ENCODE results near the gene LUC7L3.
A peak's percentile ranks its signal among the peaks of the same experiment; 100 is the strongest.
"Not testable (repeated sequence)": the region's sequence is repeated elsewhere in the genome, so short reads cannot be mapped to it uniquely, and the experiment has no call there.

LUC7L3 gene

DNA sequence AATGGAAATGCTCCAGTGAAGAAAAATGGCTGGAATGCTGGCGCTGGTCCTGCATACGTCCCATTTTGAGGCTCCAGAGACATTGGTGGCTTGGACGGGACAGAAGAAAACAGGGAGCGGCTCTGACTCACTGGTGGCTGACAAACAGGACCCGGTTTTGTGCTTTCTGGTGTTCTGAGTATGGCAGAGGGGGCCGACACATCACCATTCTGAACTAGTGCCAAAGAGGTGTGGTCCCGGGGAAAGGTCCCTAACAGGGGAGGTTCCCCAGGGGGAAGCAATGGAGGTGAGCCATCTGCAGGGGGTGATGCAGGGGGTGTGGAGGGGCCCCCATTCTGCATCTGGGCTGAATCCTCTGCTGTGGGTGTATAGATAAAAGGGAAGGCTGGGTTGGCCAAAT, 20.0 kb upstream of the LUC7L3 start:
- DNase-seq (ENCODE audit: low read depth in 2 of 2) = peak in 1 of 2 donors; percentile 47
- TF ChIP-seq, protein P1, sequence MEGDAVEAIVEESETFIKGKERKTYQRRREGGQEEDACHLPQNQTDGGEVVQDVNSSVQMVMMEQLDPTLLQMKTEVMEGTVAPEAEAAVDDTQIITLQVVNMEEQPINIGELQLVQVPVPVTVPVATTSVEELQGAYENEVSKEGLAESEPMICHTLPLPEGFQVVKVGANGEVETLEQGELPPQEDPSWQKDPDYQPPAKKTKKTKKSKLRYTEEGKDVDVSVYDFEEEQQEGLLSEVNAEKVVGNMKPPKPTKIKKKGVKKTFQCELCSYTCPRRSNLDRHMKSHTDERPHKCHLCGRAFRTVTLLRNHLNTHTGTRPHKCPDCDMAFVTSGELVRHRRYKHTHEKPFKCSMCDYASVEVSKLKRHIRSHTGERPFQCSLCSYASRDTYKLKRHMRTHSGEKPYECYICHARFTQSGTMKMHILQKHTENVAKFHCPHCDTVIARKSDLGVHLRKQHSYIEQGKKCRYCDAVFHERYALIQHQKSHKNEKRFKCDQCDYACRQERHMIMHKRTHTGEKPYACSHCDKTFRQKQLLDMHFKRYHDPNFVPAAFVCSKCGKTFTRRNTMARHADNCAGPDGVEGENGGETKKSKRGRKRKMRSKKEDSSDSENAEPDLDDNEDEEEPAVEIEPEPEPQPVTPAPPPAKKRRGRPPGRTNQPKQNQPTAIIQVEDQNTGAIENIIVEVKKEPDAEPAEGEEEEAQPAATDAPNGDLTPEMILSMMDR (IDR thresholded peaks at IDR 0.05; ENCODE audit: low read depth, low read length) = no peak
- H3K4me3 ChIP-seq (replicated peaks in 1 of 2; ENCODE audit: low read depth in 2 of 2, low read length in 2 of 2) = no peak overlapping the region

DNA sequence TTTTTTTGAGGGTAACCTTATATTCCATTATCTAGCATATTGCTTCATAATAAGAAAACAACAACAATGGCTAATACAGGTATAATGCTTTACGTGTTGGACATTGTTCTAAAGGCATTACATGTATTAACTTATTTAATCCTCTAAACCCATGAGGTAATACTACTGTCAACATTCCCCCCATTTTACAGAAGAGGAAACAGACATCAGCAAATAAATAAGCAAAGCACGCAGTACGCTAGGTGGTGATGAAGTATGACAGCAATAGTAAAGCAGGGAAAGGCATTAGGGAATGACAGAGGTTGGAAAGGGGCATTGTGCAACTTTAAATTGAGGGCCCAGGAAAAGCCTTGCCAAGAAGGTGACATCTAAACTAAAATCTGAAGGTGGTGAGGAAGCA, 16.2 kb upstream of the LUC7L3 start:
- no peak for DNase-seq (ENCODE audit: low read depth in 2 of 2)
- TF ChIP-seq, protein P1 (IDR thresholded peaks at IDR 0.05; ENCODE audit: low read depth, low read length) = no peak
- H3K4me3 ChIP-seq (replicated peaks in 1 of 2; ENCODE audit: low read depth in 2 of 2, low read length in 2 of 2) = no peak overlapping the region

DNA sequence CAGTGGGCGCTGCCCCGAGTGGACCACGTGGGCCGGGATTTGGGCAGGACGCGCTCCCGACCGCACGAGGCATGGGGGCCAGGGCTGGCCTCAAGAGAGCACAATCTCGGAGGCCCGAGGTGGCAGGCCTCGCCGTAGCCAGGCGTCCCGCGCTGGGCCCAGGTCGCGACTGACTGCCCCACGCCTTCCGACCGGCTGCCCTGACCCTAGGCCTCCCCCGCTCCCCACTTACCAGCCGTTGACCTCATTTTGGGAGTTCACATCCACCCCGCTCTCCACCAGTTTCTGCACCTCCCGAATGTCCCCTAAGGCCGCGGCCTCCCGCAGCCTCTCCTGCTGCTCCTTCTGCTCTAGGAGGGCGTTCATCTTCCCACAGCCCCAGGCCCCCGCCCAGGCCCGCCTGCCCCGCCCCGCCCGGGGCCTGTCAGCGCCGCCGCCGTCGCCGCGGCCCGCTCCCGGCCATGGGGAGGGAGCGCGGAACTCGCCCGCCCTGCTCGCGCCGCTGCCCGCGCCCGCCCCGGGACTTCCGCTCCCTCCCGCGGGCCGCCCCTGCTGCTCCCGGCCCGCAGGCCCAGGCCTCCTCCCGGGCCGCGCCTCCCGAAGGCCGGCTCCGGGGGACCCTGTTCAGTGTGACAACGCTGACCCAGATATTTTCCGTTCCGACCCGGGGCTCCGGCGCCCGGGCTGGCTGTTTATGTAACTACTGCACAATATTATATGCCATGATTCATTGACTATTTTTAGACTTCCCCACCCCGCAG, 11.9 kb upstream of the LUC7L3 start, which contains the start of gene ANKRD40:
TSS of gene ANKRD40 (minus strand) at position 626 of the 761 bp plus-strand sequence. CDS start at position 366, 260 bp downstream.
- peak; percentile 95 to 96 for DNase-seq (ENCODE audit: low read depth in 2 of 2)
- TF ChIP-seq, protein P1 (IDR thresholded peaks at IDR 0.05; ENCODE audit: low read depth, low read length) = no peak
- peak within 1 kb of the TSS; percentile 72 to 87 for H3K4me3 ChIP-seq (replicated peaks in 1 of 2; ENCODE audit: low read depth in 2 of 2, low read length in 2 of 2)

DNA sequence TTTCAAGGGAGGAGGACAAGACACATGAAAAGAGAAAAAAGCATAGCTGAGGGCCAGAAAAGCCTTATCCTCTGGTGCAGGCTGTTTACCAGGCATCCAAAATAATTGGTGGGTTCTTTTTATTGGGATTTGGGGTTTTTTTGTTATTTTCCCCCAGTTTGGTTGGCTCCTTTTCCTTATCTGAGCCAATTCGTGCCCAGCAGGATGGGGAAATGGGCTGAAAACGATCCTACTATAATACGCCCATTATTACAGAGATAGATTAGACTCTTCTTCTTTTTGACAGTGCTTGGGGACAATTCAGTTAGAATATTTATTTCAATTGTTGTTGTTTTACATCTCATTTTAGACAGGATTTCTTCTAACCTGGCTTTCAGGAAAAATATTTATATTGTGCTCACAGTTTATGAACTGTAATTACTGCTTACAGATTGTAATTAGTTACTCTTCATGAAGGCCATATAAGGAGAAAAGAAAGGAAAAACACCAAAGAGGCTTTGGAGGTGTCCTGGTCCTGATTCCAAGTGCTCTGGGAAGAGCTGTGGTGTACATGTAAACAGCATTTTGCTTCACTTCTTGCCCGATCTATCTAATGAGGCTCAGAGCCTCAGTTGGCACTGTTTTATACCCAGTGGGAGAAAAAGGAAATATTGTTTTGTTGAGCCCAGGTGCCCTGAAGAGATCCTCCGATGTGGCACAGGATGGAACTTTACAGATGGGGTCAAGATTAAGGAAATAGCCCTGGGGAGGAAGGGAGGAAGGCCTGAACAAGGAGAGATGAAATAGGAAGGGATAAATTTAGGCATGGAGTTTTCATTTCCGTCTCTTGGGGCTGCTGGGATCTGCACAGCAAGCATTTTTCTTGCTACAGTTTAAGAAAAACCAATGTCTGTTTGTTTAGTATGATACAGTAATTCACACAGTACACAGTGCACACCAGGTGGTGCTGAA, 11.1 kb upstream of the LUC7L3 start:
- DNase-seq (ENCODE audit: low read depth in 2 of 2) = peak; percentile 34 to 43
- peak overlapping the region; percentile 48 to 87 for H3K4me3 ChIP-seq (replicated peaks in 1 of 2; ENCODE audit: low read depth in 2 of 2, low read length in 2 of 2)
- TF ChIP-seq, protein P1 (IDR thresholded peaks at IDR 0.05; ENCODE audit: low read depth, low read length) = no peak

DNA sequence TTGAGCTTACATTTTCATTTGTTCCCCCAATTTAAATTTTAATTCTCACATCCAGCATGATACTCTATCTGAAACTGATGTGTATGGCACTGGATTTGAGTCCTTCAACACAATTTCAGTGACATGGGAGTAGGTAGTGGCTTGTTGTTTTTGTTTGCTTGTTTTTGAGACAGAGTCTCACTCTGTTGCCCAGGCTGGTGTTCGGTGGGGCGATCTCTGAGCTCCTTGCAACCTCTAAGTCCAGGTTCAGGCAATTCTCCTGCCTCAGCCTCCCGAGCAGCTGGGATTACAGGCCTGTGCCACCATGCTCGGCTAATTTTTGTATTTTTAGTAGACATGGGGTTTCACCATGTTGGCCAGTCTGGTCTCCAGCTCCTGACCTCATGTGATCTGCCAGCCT, 10.3 kb upstream of the LUC7L3 start:
- H3K4me3 ChIP-seq (replicated peaks in 1 of 2; ENCODE audit: low read depth in 2 of 2, low read length in 2 of 2); DNase-seq (ENCODE audit: low read depth in 2 of 2): not testable (repeated sequence)

DNA sequence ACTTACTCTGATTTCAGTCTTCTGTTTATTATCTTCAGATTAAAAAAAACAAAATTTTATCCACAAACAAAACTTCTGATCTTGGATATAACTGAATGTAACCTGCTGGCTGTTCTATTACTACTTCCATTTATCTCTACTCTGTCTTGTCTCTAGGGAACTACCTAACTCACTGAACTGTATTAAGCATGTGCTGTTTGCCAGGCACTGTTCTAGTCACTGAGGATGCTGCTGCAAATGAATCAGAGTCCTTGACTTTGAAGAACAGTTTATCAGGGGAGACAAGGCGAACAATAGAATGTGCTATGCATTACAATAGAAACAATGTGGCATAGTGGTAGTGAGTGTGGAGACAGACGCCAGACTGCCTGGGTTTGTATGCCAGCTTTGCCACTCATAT, 9.4 kb upstream of the LUC7L3 start:
- no peak for DNase-seq (ENCODE audit: low read depth in 2 of 2)
- H3K4me3 ChIP-seq (replicated peaks in 1 of 2; ENCODE audit: low read depth in 2 of 2, low read length in 2 of 2) = no peak overlapping the region
- TF ChIP-seq, protein P1 (IDR thresholded peaks at IDR 0.05; ENCODE audit: low read depth, low read length) = no peak

DNA sequence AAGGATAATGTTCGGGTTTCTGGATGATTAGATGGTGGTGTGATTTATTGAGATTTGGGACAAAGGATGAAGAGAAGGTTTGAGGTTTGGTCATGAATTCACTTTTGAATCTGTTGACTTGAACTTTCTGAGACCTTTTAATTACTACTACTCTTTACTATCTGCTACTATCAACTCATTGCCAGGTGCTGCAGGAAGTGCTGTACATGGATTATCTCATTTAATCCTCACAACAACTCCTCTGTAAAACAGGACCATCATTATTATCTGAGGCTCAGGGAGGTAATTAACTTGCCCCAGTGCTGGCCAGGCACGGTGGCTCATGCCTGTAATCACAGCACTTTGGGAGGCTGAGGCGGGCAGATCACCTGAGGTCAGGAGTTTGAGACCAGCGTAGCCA, 8.8 kb upstream of the LUC7L3 start:
- no peak for DNase-seq (ENCODE audit: low read depth in 2 of 2)
- no peak overlapping the region for H3K4me3 ChIP-seq (replicated peaks in 1 of 2; ENCODE audit: low read depth in 2 of 2, low read length in 2 of 2)
- TF ChIP-seq, protein P1 (IDR thresholded peaks at IDR 0.05; ENCODE audit: low read depth, low read length) = no peak

Data from cardiac fibroblast (primary cell).